B cell (primary cell): Measurements from ENCODE around the gene HELLS. TPM values are rescaled to one million over a fixed set of nuclear protein-coding genes. Genes with fewer than 3 reads are reported as not detected.

Source experiments
- ATAC-seq: fragments of 200-7000 bp; cut with Tn5 transposase; one replicate; pipeline ENCODE4 v1.10.0; 2021; ENCODE audit warnings: low read depth, mild to moderate bottlenecking, moderate number of reproducible peaks, moderate library complexity
- CTCF ChIA-PET: fragments of 350-600 bp; sonication (Branson Sonifier 250); formaldehyde crosslinking; loops from one replicate; lab custom pipeline; 2021; ENCODE audit warnings: antibody characterized with exemption, inconsistent platforms; lab: Charles Lee
- POLR2A ChIA-PET: fragments of 350-600 bp; sonication (Branson Sonifier 250); formaldehyde crosslinking; loops from one replicate; lab custom pipeline; 2021; ENCODE audit warnings: antibody characterized with exemption; lab: Charles Lee
- DNase-seq: peaks from one replicate; pipeline ENCODE4 v3.0.0; 2013
- H2AFZ ChIP-seq: 2 replicates; pipeline ENCODE4 v1.6.1; 2012; ENCODE audit warnings: mild to moderate bottlenecking, low read depth, low read length; ENCODE audit not compliant: insufficient read depth, poor library complexity, severe bottlenecking
- H3K27ac ChIP-seq, 2 donors: 1 replicate in 1 of 2; 2 replicates in 1 of 2; pipeline ENCODE4 v1.5.1; 2012 to 2013; ENCODE audit warnings: low read length in 2 of 2, mild to moderate bottlenecking in 2 of 2, moderate library complexity in 1 of 2
- H3K27me3 ChIP-seq, 4 experiments: fragments of 200-600 bp in 1 of 4; sonication (generic) in 1 of 4; replicated peaks in 1 of 4; 1 replicate in 2 of 4; 2 replicates in 2 of 4; pipeline versions ENCODE4 v1.6.1 to v1.7.0; 2013 to 2016; ENCODE audit warnings: low read length in 3 of 4, mild to moderate bottlenecking in 2 of 4, mixed read lengths in 1 of 4, moderate library complexity in 1 of 4; ENCODE audit not compliant: insufficient read depth in 4 of 4, control insufficient read depth in 3 of 4; ENCODE audit errors: control extremely low read depth in 1 of 4
- H3K36me3 ChIP-seq, 2 experiments: replicated peaks in 1 of 2; 1 replicate in 1 of 2; 2 replicates in 1 of 2; pipeline versions ENCODE4 v1.6.1 to v1.7.1; 2013; ENCODE audit warnings: low read length in 1 of 2; ENCODE audit not compliant: insufficient read depth in 2 of 2, control insufficient read depth in 1 of 2; ENCODE audit errors: control extremely low read depth in 1 of 2, extremely low read depth in 1 of 2
- H3K4me1 ChIP-seq, 2 donors: fragments of 200-600 bp in 1 of 2; sonication (generic) in 1 of 2; 1 replicate in 1 of 2; 2 replicates in 1 of 2; pipeline versions ENCODE4 v1.5.1 to v1.6.1; 2013 to 2017; ENCODE audit warnings: low read length in 2 of 2; ENCODE audit not compliant: control insufficient read depth in 2 of 2, insufficient read depth in 2 of 2
- H3K4me2 ChIP-seq: replicated peaks from 2 replicates; pipeline ENCODE3; 2012; ENCODE audit warnings: mild to moderate bottlenecking, low read depth, low read length; ENCODE audit not compliant: poor library complexity, severe bottlenecking
- H3K4me3 ChIP-seq, 5 experiments: fragments of 200-600 bp in 1 of 5; sonication (generic) in 1 of 5; 1 replicate in 3 of 5; 2 replicates in 2 of 5; pipeline versions ENCODE4 v1.5.1 to v1.7.0; 2011 to 2016; ENCODE audit warnings: low read length in 4 of 5, mild to moderate bottlenecking in 4 of 5, low read depth in 2 of 5, control low read depth in 1 of 5, moderate library complexity in 1 of 5; ENCODE audit not compliant: insufficient read depth in 1 of 5; ENCODE audit errors: control extremely low read depth in 1 of 5, extremely low read depth in 1 of 5
- H3K79me2 ChIP-seq: fragments of 200-600 bp; sonication (generic); one replicate; pipeline ENCODE4 v1.6.0; 2016; ENCODE audit warnings: low read length; ENCODE audit not compliant: control insufficient read depth, insufficient read depth
- H3K9ac ChIP-seq: fragments of 200-600 bp; sonication (generic); 2 replicates; pipeline ENCODE4 v1.6.1; 2017; ENCODE audit warnings: mild to moderate bottlenecking, low read length, moderate library complexity
- H3K9me3 ChIP-seq, 3 donors: one replicate each; pipeline versions ENCODE4 v1.6.1 to v1.7.1; 2013; ENCODE audit warnings: low read length in 2 of 3; ENCODE audit not compliant: control insufficient read depth in 2 of 3, insufficient read depth in 1 of 3; ENCODE audit errors: control extremely low read depth in 1 of 3
- H4K20me1 ChIP-seq: 2 replicates; pipeline ENCODE4 v1.6.0; 2012; ENCODE audit warnings: mild to moderate bottlenecking, low read length; ENCODE audit not compliant: insufficient read depth, control insufficient read depth, poor library complexity, severe bottlenecking
- H3K27ac Mint-ChIP-seq: one replicate; pipeline ENCODE4 v1.8.0; 2021; ENCODE audit warnings: mixed read lengths
- H3K27me3 Mint-ChIP-seq: one replicate; pipeline ENCODE4 v1.8.0; 2021; ENCODE audit warnings: mixed read lengths
- H3K4me1 Mint-ChIP-seq: one replicate; pipeline ENCODE4 v1.8.0; 2021; ENCODE audit warnings: mixed read lengths
- H3K4me3 Mint-ChIP-seq: one replicate; pipeline ENCODE4 v1.8.0; 2021; ENCODE audit warnings: mixed read lengths
- H3K9me3 Mint-ChIP-seq: one replicate; pipeline ENCODE4 v1.8.0; 2022; ENCODE audit warnings: mixed read lengths; ENCODE audit not compliant: insufficient read depth
- CTCF ChIP-seq: fragments of 200-600 bp; IDR thresholded peaks from one replicate; pipeline ENCODE4 v1.8.0; 2022; ENCODE audit warnings: antibody characterized with exemption, mild to moderate bottlenecking
- EZH2 ChIP-seq: IDR thresholded peaks from 2 replicates; pipeline ENCODE4 v1.6.1; 2012; ENCODE audit warnings: borderline replicate concordance, low read depth, mild to moderate bottlenecking, moderate library complexity, low read length; ENCODE audit not compliant: insufficient read depth, poor library complexity, severe bottlenecking
- WGBS: methylation state at CpG from one replicate; pipeline ENCODE4 v1.1.5; 2013; ENCODE audit warnings: missing lambda C conversion rate; ENCODE audit not compliant: insufficient coverage; 5-methylcytosine and 5-hydroxymethylcytosine counted together
- intact Hi-C: fragments of 100-400 bp; cut with micrococcal nuclease; formaldehyde crosslinking; loops from one replicate; pipeline ENCODE4 v1.10.0; 2022
- polyA minus RNA-seq: library from RNA; depleted of rRNA, polyadenylated mRNA; stranded (reverse); fragments of >200 nt; gene quantifications from 2 replicates; pipeline ENCODE4 v1.2.3, GENCODE V29; 2012
- polyA plus RNA-seq: library from polyadenylated mRNA; depleted of rRNA; stranded (reverse); fragments of >200 nt; gene quantifications from 2 replicates; pipeline ENCODE4 v1.2.3, GENCODE V29; 2012
- total RNA-seq, 2 donors: library from RNA; stranded (reverse); fragments of 120-200 nt in 1 of 2; gene quantifications; 1 replicate in 1 of 2; 2 replicates in 1 of 2; pipeline versions ENCODE4 v1.2.3 to v1.2.4, GENCODE V29; 2013 to 2022

The HELLS gene
- total RNA-seq = 26.0 and 27.4 TPM in 2 replicates
- 10.2 TPM for total RNA-seq (2013)
- 6.2 and 8.5 TPM in 2 replicates for polyA plus RNA-seq
- polyA minus RNA-seq = 10.6 and 15.1 TPM in 2 replicates

- peak within 1 kb of the TSS; percentile 94 for H3K4me3 Mint-ChIP-seq
- TF ChIP-seq CTCF = no peak
- TF ChIP-seq EZH2 = no peak
- H3K27ac Mint-ChIP-seq = peak within 1 kb of the TSS; percentile 86
- H3K27me3 ChIP-seq = no peaks in the 10 kb centered on the region
- peak within 1 kb of the TSS; percentile 50 to 71 for H3K27ac ChIP-seq
- peaks cover 14 to 18% of the 10 kb centered on the region in 2 donors for H3K4me1 ChIP-seq
- peak within 1 kb of the TSS; percentile 99 for H2AFZ ChIP-seq
- H3K4me3 ChIP-seq = peak within 1 kb of the TSS; percentile 57 to 99 (median 95)
- H3K9ac ChIP-seq = peak within 1 kb of the TSS; percentile 98
- H3K4me1 Mint-ChIP-seq = peaks cover 22% of the 10 kb centered on the region
- POLR2A ChIA-PET = no interaction called here
- under 1% methylated on average over 47 of the region's 48 CpGs for WGBS
- CTCF ChIA-PET = no interaction called here
- H3K27me3 Mint-ChIP-seq = no peaks in the 10 kb centered on the region
- H3K9me3 ChIP-seq = peaks cover 0 to 4% (median 0%) of the 10 kb centered on the region in 3 donors
- ATAC-seq (peak; percentile 79), DNase-seq (peak; percentile 84)
- intact Hi-C loops = loop anchor here (2.0 to 10.0 kb wide), 3 partner anchors 143 to 841 kb away; partner anchors contain the start of genes FRA10AC1, NOC3L and TBC1D12
- peak within 1 kb of the TSS; percentile 83 for H3K4me2 ChIP-seq
- no peaks in the 10 kb centered on the region for H4K20me1 ChIP-seq
- H3K9me3 Mint-ChIP-seq = no peaks in the 10 kb centered on the region
- H3K79me2 ChIP-seq = no peaks in the 10 kb centered on the region
- no peaks in the 10 kb centered on the region for H3K36me3 ChIP-seq
Measured at GRCh38 chr10:94545391-94546048, at the start of gene HELLS. HELLS (plus strand) TSS chr10:94545788; CDS start chr10:94545922, 134 bp downstream.

GRCh38 chr10:94496010-94496409, 49.6 kb upstream of the HELLS start:
- ATAC-seq (no peak), DNase-seq (no peak)
- ChIA-PET POLR2A (no interaction called here), CTCF (interaction anchor here (0.6 kb wide), 1 partner anchor 1888 kb away, joined by 3 read pairs; no protein-coding TSS in a partner anchor)
- Mint-ChIP-seq H3K27me3 (no peaks in the 10 kb centered on the region), H3K9me3 (no peaks in the 10 kb centered on the region), H3K4me3 (no peak overlapping the region), H3K27ac (peak overlapping the region; percentile 11), H3K4me1 (peaks cover 12% of the 10 kb centered on the region)
- H3K9me3 ChIP-seq = no peaks in the 10 kb centered on the region
- H2AFZ ChIP-seq = no peak overlapping the region
- TF ChIP-seq CTCF (no peak), EZH2 (no peak)
- no peak overlapping the region for H3K27ac ChIP-seq
- no peak overlapping the region for H3K4me3 ChIP-seq
- H3K36me3 ChIP-seq = peaks cover 0 to 4% of the 10 kb centered on the region in 2 experiments
- no peaks in the 10 kb centered on the region for H3K4me1 ChIP-seq
- intact Hi-C loops = no loop called here
- no peaks in the 10 kb centered on the region for H3K79me2 ChIP-seq
- WGBS = 61% methylated on average over 3 of the region's 4 CpGs
- no peak overlapping the region for H3K9ac ChIP-seq
- no peak overlapping the region for H3K4me2 ChIP-seq
- no peaks in the 10 kb centered on the region for H3K27me3 ChIP-seq
- H4K20me1 ChIP-seq = no peaks in the 10 kb centered on the region
